ENCODE results near the gene ATOH1.

- TF ChIP-seq, protein P1, sequence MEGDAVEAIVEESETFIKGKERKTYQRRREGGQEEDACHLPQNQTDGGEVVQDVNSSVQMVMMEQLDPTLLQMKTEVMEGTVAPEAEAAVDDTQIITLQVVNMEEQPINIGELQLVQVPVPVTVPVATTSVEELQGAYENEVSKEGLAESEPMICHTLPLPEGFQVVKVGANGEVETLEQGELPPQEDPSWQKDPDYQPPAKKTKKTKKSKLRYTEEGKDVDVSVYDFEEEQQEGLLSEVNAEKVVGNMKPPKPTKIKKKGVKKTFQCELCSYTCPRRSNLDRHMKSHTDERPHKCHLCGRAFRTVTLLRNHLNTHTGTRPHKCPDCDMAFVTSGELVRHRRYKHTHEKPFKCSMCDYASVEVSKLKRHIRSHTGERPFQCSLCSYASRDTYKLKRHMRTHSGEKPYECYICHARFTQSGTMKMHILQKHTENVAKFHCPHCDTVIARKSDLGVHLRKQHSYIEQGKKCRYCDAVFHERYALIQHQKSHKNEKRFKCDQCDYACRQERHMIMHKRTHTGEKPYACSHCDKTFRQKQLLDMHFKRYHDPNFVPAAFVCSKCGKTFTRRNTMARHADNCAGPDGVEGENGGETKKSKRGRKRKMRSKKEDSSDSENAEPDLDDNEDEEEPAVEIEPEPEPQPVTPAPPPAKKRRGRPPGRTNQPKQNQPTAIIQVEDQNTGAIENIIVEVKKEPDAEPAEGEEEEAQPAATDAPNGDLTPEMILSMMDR (IDR thresholded peaks at IDR 0.05), result no peak
- no peak for TF ChIP-seq POLR2A (IDR thresholded peaks at IDR 0.05)
These were observed 50.0 kb downstream of the ATOH1 start for GRCh38 chr4:93878566-93878965.

Data from testis (tissue), 2 donors.